ENCODE results near the gene ARTN. TPM values are rescaled to one million over a fixed set of nuclear protein-coding genes. Genes with fewer than 3 reads are reported as not detected.
A peak's percentile ranks its signal among the peaks of the same experiment; 100 is the strongest.

The ARTN gene
- total RNA-seq, 5 donors from 2014 or later (not counting 1 experiment from before 2014, with no cell fraction given): 0.35 to 1.5 (median 0.51) TPM; not detected in 1

DNA sequence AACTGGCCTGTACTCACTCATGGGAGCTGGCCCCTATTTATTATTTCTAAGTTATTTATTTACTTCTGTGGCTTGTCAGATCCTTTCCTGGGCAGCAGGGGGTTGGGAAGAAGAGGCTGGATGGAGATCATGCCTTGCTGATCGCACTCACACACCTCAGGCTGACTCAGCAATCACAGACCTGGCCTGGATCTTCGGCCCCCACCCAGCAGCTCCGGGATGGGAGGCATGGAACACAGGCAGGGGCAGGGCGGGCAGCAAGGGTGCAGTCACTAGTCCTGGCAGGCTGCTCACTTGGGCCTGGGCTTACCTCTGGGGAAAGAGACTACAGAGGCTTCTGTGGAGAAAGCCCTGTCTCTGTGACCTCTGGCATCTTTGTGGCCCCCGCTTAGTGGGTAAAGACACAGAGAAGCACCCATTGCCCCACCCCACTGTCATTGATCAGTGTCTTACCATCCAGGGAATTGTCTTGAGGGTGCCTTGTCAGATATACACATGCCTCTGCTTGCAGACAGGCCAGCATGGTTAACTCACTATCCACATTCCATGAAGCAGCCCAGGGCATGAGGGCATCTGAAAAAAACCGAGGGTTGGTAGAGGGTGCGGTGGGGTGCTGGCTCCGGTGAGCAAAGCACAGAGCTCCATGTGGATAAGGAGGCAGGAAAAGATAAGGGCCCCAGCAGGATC lies 3.7 kb downstream of the ARTN start:
- peaks cover 3 to 45% of the 10 kb centered on the region in 2 experiments for H3K27me3 ChIP-seq (replicated peaks in 1 of 2; ENCODE audit: control insufficient read depth in 2 of 2, extremely low read depth in 1 of 2, insufficient read depth in 2 of 2, low read length in 1 of 2)
- 84% methylated on average over 3 of the region's 8 CpGs for WGBS (ENCODE audit: insufficient coverage)
- Mint-ChIP-seq H3K4me1 (peaks cover 18 to 25% (median 23%) of the 10 kb centered on the region in 3 donors), H3K27me3 (peaks cover 22 to 34% of the 10 kb centered on the region in 2 donors), H3K9me3 (no peaks in the 10 kb centered on the region), H3K27ac (no peak overlapping the region), H3K4me3 (peak overlapping the region in 1 of 3 donors; percentile 67), H3K36me3 (peaks cover 3% of the 10 kb centered on the region)
- H3K27ac ChIP-seq (ENCODE audit: low read length): no peak overlapping the region
- no peak overlapping the region for H3K4me3 ChIP-seq (ENCODE audit: control insufficient read depth in 1 of 2, extremely low read depth in 1 of 2, low read length in 1 of 2)
- peaks cover 0 to 32% of the 10 kb centered on the region in 2 experiments for H3K4me1 ChIP-seq (ENCODE audit: control insufficient read depth in 1 of 2, extremely low read depth in 1 of 2, insufficient read depth in 2 of 2, low read length in 2 of 2)
- ATAC-seq (replicated peaks in 1 of 4): no peak
- POLR2A ChIA-PET: no interaction called here
- H3K36me3 ChIP-seq (ENCODE audit: control insufficient read depth in 2 of 2, extremely low read depth in 1 of 2, insufficient read depth in 1 of 2, low read length in 1 of 2): no peaks in the 10 kb centered on the region
- DNase-seq: no peak
- H3K9me3 ChIP-seq: no peaks in the 10 kb centered on the region
- CTCF ChIA-PET: interaction anchor here in 1 of 2 donors (1.2 kb wide), 1 partner anchor 174 kb away, joined by 3 read pairs; no protein-coding TSS in a partner anchor

DNA sequence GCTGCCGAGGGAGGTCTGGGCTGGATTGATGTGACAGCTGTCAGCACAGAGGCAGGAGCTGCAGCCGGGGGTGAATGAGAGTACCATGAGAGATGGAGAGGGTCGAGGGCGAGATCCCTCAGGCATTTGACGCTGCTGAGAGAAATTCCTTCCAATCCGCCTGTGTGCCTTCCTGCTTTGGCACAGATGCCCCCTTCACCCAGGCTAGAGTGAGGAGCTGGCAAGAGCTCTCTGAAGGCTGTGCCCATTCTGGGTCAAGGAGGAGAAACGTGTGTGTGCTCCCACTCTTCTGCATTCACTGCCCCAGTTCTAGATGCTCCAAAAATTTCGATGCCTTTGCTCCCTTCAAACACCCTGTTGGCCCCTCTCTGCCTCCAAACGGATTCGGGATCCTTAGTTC lies 4.8 kb downstream of the ARTN start:
- ATAC-seq (replicated peaks in 1 of 4) (no peak), DNase-seq (no peak)
- Mint-ChIP-seq H3K36me3 (peaks cover 7% of the 10 kb centered on the region), H3K27me3 (peaks cover 15 to 24% of the 10 kb centered on the region in 2 donors), H3K4me3 (no peak overlapping the region), H3K27ac (no peak overlapping the region), H3K9me3 (no peaks in the 10 kb centered on the region), H3K4me1 (peaks cover 9 to 23% (median 18%) of the 10 kb centered on the region in 3 donors)
- H3K36me3 ChIP-seq (ENCODE audit: control insufficient read depth in 2 of 2, extremely low read depth in 1 of 2, insufficient read depth in 1 of 2, low read length in 1 of 2): no peaks in the 10 kb centered on the region
- POLR2A ChIA-PET: no interaction called here
- H3K4me3 ChIP-seq (ENCODE audit: control insufficient read depth in 1 of 2, extremely low read depth in 1 of 2, low read length in 1 of 2): no peak overlapping the region
- 85% methylated on average over 6 of the region's 10 CpGs for WGBS (ENCODE audit: insufficient coverage)
- CTCF ChIA-PET: interaction anchor here in 1 of 2 donors (1.2 kb wide), 1 partner anchor 175 kb away, joined by 3 read pairs; no protein-coding TSS in a partner anchor
- no peak overlapping the region for H3K27ac ChIP-seq (ENCODE audit: low read length)
- H3K27me3 ChIP-seq (replicated peaks in 1 of 2; ENCODE audit: control insufficient read depth in 2 of 2, extremely low read depth in 1 of 2, insufficient read depth in 2 of 2, low read length in 1 of 2): peaks cover 3 to 34% of the 10 kb centered on the region in 2 experiments
- no peaks in the 10 kb centered on the region for H3K9me3 ChIP-seq
- peaks cover 0 to 27% of the 10 kb centered on the region in 2 experiments for H3K4me1 ChIP-seq (ENCODE audit: control insufficient read depth in 1 of 2, extremely low read depth in 1 of 2, insufficient read depth in 2 of 2, low read length in 2 of 2)

DNA sequence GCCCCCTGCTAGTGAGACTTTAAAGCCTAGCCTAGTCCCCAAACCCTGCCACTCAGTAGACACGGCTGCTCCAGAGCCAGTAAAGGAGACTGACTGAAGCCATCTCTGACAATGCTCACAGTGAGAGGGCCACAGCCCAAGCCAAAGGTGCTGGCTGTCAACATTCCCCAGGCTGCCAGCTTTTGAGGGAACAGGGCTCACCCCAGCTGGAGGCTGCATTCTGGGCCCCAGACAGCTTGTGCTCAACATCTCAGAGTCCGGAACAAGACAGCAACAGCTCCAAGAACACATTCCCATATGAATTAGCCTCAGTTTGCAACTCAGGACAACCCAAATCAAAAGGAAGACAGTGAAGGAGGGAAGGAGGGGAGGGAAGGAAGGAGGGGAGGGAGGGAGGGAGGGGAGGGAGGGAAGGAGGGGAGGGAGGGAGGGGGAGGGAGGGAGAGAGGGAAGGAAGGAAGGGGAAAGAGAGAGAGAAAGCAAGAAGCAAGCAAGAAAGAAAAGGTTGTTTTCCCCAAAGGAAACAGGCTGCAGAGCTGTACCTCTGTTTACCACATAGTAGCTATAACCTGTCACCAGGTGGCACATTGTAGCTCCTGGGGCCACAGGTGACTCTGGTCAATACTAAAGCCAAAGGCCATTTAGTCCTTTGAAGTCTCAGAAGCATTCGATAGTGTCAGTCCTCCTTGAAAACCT lies 5.4 kb downstream of the ARTN start:
- ATAC-seq (replicated peaks in 1 of 4): no peak
- WGBS (ENCODE audit: insufficient coverage): 88% methylated on average over 2 of the region's 3 CpGs
- Histone ChIP-seq H3K27me3 (replicated peaks in 1 of 2; ENCODE audit: control insufficient read depth in 2 of 2, extremely low read depth in 1 of 2, insufficient read depth in 2 of 2, low read length in 1 of 2) (peaks cover 1 to 28% of the 10 kb centered on the region in 2 experiments), H3K4me3 (ENCODE audit: control insufficient read depth in 1 of 2, extremely low read depth in 1 of 2, low read length in 1 of 2) (no peak overlapping the region), H3K9me3 (no peaks in the 10 kb centered on the region), H3K4me1 (ENCODE audit: control insufficient read depth in 1 of 2, extremely low read depth in 1 of 2, insufficient read depth in 2 of 2, low read length in 2 of 2) (peaks cover 0 to 20% of the 10 kb centered on the region in 2 experiments), H3K27ac (ENCODE audit: low read length) (no peak overlapping the region), H3K36me3 (ENCODE audit: control insufficient read depth in 2 of 2, extremely low read depth in 1 of 2, insufficient read depth in 1 of 2, low read length in 1 of 2) (no peaks in the 10 kb centered on the region)
- Mint-ChIP-seq H3K9me3 (no peaks in the 10 kb centered on the region), H3K36me3 (peaks cover 7% of the 10 kb centered on the region), H3K27me3 (peaks cover 12 to 21% of the 10 kb centered on the region in 2 donors), H3K4me3 (no peak overlapping the region), H3K27ac (no peak overlapping the region), H3K4me1 (peaks cover 5 to 20% (median 15%) of the 10 kb centered on the region in 3 donors)
- POLR2A ChIA-PET: no interaction called here
- no peak for DNase-seq
- CTCF ChIA-PET: interaction anchor here (0.6 kb wide), 2 partner anchors 77 to 1463 kb away, joined by 4 to 7 read pairs; no protein-coding TSS in a partner anchor

DNA sequence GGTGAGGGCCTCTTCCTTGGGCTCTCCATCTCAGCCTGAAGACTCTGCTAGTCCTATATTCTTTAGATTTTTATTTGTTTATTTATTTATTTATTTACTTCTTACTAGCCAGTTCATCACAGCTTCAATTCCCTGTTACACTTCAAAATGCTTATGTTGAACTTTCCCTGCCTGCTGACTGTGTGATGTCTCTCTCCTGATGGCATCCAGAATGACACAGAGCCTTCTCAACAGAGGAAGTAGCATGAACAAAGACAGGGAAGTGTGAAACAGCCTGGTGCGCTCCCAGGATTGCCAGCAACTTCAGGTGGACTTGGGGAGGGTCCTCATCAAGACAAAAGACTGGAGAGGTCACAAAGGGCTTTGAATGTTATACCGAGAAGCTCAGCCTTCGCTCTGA lies 8.8 kb downstream of the ARTN start:
- Mint-ChIP-seq H3K4me1 (peaks cover 17 to 28% (median 21%) of the 10 kb centered on the region in 3 donors), H3K4me3 (no peak overlapping the region), H3K27ac (no peak overlapping the region), H3K9me3 (no peaks in the 10 kb centered on the region), H3K36me3 (peaks cover 7% of the 10 kb centered on the region), H3K27me3 (no peaks in the 10 kb centered on the region)
- DNase-seq (no peak), ATAC-seq (replicated peaks in 1 of 4) (no peak)
- Histone ChIP-seq H3K36me3 (ENCODE audit: control insufficient read depth in 2 of 2, extremely low read depth in 1 of 2, insufficient read depth in 1 of 2, low read length in 1 of 2) (no peaks in the 10 kb centered on the region), H3K4me3 (ENCODE audit: control insufficient read depth in 1 of 2, extremely low read depth in 1 of 2, low read length in 1 of 2) (no peak overlapping the region), H3K9me3 (no peaks in the 10 kb centered on the region), H3K27ac (ENCODE audit: low read length) (no peak overlapping the region), H3K27me3 (replicated peaks in 1 of 2; ENCODE audit: control insufficient read depth in 2 of 2, extremely low read depth in 1 of 2, insufficient read depth in 2 of 2, low read length in 1 of 2) (peaks cover 0 to under 1% of the 10 kb centered on the region in 2 experiments), H3K4me1 (ENCODE audit: control insufficient read depth in 1 of 2, extremely low read depth in 1 of 2, insufficient read depth in 2 of 2, low read length in 2 of 2) (peaks cover 13 to 22% of the 10 kb centered on the region in 2 experiments)
- 91% methylated on average over 3 of the region's 3 CpGs for WGBS (ENCODE audit: insufficient coverage)
- CTCF ChIA-PET: no interaction called here
- POLR2A ChIA-PET: no interaction called here

DNA sequence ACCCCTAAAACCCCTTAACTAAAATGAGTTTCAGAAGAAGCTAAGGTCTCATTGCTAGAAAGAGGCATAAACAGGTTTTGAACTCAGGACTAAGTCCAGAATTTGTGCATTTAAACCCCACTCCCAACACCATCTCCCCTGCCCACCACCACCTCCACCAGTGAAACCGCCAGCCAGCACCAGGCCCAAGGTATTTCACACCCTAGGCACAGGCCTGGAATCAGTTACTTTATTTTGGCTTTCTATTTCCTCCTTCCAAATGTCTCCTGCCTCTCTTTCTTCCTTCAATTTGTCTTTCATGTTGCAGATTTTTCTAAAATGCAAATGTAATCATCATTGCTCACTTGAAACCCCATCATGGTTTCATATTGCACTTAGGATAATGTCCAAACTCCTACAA lies 11.3 kb downstream of the ARTN start:
- H3K4me1 ChIP-seq (ENCODE audit: control insufficient read depth in 1 of 2, extremely low read depth in 1 of 2, insufficient read depth in 2 of 2, low read length in 2 of 2): peaks cover 21 to 40% of the 10 kb centered on the region in 2 experiments
- H3K4me3 ChIP-seq (ENCODE audit: control insufficient read depth in 1 of 2, extremely low read depth in 1 of 2, low read length in 1 of 2): no peak overlapping the region
- ATAC-seq (replicated peaks in 1 of 4) (no peak), DNase-seq (no peak)
- H3K27me3 ChIP-seq (replicated peaks in 1 of 2; ENCODE audit: control insufficient read depth in 2 of 2, extremely low read depth in 1 of 2, insufficient read depth in 2 of 2, low read length in 1 of 2): no peaks in the 10 kb centered on the region
- no peaks in the 10 kb centered on the region for H3K36me3 ChIP-seq (ENCODE audit: control insufficient read depth in 2 of 2, extremely low read depth in 1 of 2, insufficient read depth in 1 of 2, low read length in 1 of 2)
- no peak overlapping the region for H3K27ac ChIP-seq (ENCODE audit: low read length)
- ChIA-PET POLR2A (no interaction called here), CTCF (interaction anchor here (0.6 to 1.5 kb wide), 5 partner anchors 10 to 182 kb away, joined by 3 to 17 read pairs (median 3); partner anchors contain the start of genes ARTN (in 1 of the 2) and DPH2 (in 1 of the 2))
- H3K27me3 Mint-ChIP-seq: no peaks in the 10 kb centered on the region
- H3K36me3 Mint-ChIP-seq: peaks cover 4% of the 10 kb centered on the region
- WGBS (ENCODE audit: insufficient coverage): 80% methylated on average over 1 of the region's 1 CpG
- no peaks in the 10 kb centered on the region for H3K9me3 Mint-ChIP-seq
- H3K27ac Mint-ChIP-seq: no peak overlapping the region
- peak overlapping the region; percentile 6 to 40 (median 13) for H3K4me3 Mint-ChIP-seq
- peaks cover 37 to 49% (median 39%) of the 10 kb centered on the region in 3 donors for H3K4me1 Mint-ChIP-seq
- H3K9me3 ChIP-seq: no peaks in the 10 kb centered on the region

DNA sequence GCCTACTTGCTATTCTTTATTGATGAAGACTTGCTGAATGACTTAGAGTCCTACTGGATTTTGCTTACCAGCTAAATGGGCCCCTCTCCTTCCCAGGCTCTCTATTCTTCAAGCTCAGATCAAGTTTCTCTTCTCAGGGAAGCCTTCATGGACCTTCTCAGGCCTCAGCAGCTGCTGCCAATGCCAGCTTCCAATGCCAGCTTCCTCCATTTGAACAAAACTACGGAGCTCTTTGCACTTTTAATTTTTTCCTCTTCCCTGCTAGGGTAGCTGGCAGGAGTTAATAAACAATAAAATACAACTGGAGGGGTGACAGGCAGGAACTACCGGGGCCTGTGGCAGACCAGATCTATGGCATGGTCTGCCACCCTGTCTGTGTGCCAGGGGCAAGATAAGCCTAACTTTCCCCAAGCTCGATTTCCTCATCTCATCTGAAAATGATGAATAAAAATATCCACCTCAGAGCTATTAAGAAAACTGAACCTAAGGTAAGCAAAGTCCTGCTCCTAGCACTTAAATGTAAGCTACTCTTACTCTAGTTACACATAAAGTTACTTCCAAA lies 12.2 kb downstream of the ARTN start:
- no peak for ATAC-seq (replicated peaks in 1 of 4)
- DNase-seq: no peak
- H3K27ac Mint-ChIP-seq: peak overlapping the region; percentile 90 to 96
- H3K4me1 Mint-ChIP-seq: peaks cover 44 to 55% (median 46%) of the 10 kb centered on the region in 3 donors
- 14% methylated on average over 2 of the region's 3 CpGs for WGBS (ENCODE audit: insufficient coverage)
- peak overlapping the region; percentile 82 to 95 for H3K4me3 ChIP-seq (ENCODE audit: control insufficient read depth in 1 of 2, extremely low read depth in 1 of 2, low read length in 1 of 2)
- no peaks in the 10 kb centered on the region for H3K9me3 Mint-ChIP-seq
- no peaks in the 10 kb centered on the region for H3K9me3 ChIP-seq
- peak overlapping the region; percentile 66 for H3K27ac ChIP-seq (ENCODE audit: low read length)
- peaks cover 11% of the 10 kb centered on the region for H3K36me3 Mint-ChIP-seq
- peaks cover 0 to 5% of the 10 kb centered on the region in 2 donors for H3K36me3 ChIP-seq (ENCODE audit: control insufficient read depth in 2 of 2, extremely low read depth in 1 of 2, insufficient read depth in 1 of 2, low read length in 1 of 2)
- H3K4me1 ChIP-seq (ENCODE audit: control insufficient read depth in 1 of 2, extremely low read depth in 1 of 2, insufficient read depth in 2 of 2, low read length in 2 of 2): peaks cover 21 to 40% of the 10 kb centered on the region in 2 experiments
- no peaks in the 10 kb centered on the region for H3K27me3 Mint-ChIP-seq
- peak overlapping the region; percentile 85 to 88 (median 86) for H3K4me3 Mint-ChIP-seq
- POLR2A ChIA-PET: interaction anchor here in 1 of 2 donors (0.7 kb wide), 1 partner anchor 14 kb away, joined by 3 read pairs; no protein-coding TSS in a partner anchor
- CTCF ChIA-PET: interaction anchor here (0.5 to 1.5 kb wide), 10 partner anchors 11 to 296 kb away, joined by 3 to 17 read pairs (median 3); partner anchors contain the start of genes ARTN (in 1 of the 2), ATP6V0B (in 1 of the 2) and KDM4A (in 1 of the 2)
- no peaks in the 10 kb centered on the region for H3K27me3 ChIP-seq (replicated peaks in 1 of 2; ENCODE audit: control insufficient read depth in 2 of 2, extremely low read depth in 1 of 2, insufficient read depth in 2 of 2, low read length in 1 of 2)

Measured in T-cell (primary cell).